Limb (tissue), 2 donors: ENCODE measurements around the gene BIRC6.
A peak's percentile ranks its signal among the peaks of the same experiment; 100 is the strongest.
"Not testable (repeated sequence)": the region's sequence is repeated elsewhere in the genome, so short reads cannot be mapped to it uniquely, and the experiment has no call there.

ENCODE experiments used
- DNase-seq, 2 donors: peaks; one replicate each; pipeline ENCODE4 v3.0.0-alpha.2; 2016; ENCODE audit errors: extremely low spot score in 2 of 2

Gene BIRC6

GRCh38 chr2:32450851-32451250 is 94.0 kb downstream of the BIRC6 start:
- DNase-seq = no peak

GRCh38 chr2:32452338-32453064 is 95.7 kb downstream of the BIRC6 start:
- no peak for DNase-seq

DNA sequence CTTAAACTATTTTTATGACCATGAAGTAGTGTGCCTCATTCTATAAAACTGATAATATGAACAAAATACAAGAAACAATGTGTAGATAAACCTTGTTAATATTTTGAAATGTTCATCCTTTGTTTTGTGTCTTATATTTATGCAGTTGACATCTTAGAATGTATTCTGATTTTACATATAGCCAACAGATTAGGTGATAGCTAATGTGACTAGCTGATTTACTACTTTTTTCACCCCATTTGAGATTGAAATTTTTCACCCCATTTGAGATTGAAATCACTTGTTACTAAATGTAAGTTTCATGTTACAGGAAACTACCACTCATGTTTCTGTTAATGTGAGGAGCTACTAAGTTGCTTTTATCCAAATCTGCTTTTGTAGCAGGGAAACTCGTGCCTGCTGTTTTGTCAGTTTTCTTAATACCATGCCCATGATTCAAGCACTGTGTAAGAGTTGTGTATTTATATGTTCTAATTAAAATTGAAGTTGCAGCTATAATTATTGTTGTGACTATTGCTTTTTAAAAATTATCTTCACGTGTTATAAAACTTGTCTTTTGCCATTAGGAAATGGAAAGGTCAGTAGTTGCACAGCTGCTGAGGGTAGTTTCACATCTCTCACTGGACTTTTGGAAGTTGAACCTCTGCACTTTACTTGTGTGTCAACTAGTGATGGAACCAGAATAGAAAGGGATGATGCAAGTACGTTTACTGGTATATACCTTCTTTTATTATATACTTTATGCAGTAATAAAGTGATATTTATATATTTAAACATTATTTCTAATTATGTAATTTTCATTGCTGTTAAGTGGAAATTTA is 96.6 kb downstream of the BIRC6 start:
- no peak for DNase-seq

GRCh38 chr2:32455816-32456215 is 99.0 kb downstream of the BIRC6 start:
- DNase-seq = no peak

DNA sequence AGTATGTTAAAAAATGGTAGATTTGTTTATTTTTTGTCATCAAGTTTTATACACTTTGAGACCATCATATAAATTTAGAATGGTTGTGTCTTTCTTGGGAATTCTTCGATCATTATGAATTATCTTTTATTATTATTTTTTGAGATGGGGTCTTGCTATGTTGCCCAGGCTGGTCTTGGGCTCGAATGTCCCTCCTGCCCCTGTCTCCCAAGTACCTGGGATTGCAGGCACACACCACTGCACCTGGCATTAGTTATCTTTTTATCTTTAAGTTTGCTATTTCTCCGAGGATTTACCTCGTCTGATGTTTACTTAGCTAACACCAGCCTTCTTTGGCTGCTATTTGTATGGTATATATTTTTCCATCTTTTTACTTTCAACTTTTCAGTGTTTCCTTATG is 100.0 kb downstream of the BIRC6 start:
- no peak for DNase-seq

DNA sequence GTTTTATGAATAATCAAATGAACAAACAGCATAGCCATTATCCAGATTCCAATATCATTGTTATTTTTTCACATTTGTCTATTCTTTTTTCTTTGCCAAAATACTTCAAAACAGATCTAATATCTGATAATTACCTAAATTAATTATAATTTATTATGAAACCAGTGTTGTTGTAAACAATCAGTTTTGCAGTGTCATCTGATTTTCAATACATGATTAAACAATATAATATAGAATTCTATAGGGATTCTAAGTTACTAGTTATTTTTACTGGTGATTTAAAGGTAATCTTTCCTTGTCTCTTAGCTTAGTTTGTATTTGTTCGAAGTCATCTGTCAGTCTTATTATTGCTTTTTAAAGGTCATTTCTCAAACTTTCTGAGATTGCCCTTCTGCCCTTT is 101.0 kb downstream of the BIRC6 start:
- DNase-seq = no peak

GRCh38 chr2:32460861-32461260 is 104.0 kb downstream of the BIRC6 start:
- DNase-seq = not testable (repeated sequence)

- DNase-seq = no peak
These were observed 106.3 kb downstream of the BIRC6 start for GRCh38 chr2:32463110-32463509.

- DNase-seq = peak in 1 of 2 donors; percentile 23
These were observed 107.6 kb downstream of the BIRC6 start for GRCh38 chr2:32464431-32464830.

DNA sequence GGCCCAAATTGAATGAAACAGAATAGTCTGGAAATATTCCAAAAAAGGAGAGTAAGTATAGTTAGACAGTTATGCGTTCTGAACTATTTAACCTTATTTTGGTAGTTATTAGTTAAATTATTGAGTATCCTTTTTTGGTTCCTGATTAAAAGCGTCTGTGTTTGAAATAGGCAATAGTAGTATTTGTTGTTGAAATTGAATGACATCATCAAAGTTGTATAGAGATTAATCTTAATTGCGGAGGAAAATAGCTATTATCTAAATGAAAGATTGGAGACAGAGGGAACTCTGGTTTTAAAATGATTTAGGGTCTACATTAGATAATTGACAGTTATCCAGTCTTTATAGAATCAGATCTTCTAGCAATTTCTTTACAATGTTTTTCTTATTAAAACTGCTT is 115.8 kb downstream of the BIRC6 start:
- no peak for DNase-seq

GRCh38 chr2:32474381-32474780 is 117.6 kb downstream of the BIRC6 start:
- no peak for DNase-seq

GRCh38 chr2:32478889-32479620 is 122.2 kb downstream of the BIRC6 start:
- DNase-seq = no peak

DNA sequence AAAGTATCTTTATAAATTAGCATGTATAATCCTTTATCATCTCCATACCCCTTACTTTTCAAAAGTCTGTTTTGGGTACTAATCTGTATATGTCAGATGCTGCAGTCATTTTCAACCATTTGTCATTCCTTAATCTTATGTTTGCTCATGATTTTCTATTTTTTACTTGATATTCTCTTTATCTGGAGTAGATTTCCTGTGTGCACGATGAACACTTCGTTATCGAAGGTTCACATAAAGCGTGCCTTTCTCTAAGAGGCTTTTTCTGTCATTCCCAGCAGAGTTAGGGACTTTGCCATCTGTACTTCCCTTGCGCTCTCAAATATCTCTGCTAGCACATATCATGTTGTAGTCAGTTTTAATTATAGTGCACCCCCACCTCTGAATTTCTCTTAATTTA is 123.2 kb downstream of the BIRC6 start:
- DNase-seq = no peak

DNA sequence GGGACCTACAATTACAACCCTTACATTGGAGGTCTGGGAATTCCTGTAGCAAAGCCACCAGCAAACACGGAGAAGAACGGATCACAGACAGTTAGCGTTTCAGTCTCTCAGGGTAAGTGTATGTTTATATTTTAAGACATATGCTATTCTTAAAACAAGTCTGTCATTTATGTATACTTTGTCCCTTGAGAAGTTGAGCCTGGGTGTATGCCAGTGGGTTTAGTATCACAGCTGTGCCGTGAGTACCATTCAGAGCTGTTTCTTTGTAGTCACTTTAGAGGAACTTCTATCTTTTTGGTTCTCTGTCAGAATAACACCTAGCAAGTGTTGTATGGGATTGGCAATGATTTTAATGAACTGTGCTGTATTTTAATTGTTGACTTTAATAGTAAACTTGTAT is 125.6 kb downstream of the BIRC6 start:
- DNase-seq = no peak

DNA sequence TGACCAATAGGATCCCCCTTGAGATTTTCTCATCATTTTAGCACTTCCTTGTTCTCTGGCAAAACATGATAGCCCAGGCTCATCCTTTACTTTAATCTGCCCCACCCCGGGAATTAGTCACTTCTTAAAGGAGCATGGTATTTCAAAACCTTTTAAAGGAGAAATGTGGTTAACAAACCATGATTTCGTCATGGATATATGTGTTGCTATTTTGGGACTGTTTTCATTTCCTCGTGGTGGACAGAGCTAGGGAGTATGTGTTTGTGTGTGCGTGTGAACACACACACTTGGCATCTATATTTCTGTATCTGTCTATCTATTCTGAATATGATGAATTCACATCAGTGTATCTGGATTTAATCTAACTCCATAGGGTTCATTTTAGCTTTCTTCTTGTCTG is 128.1 kb downstream of the BIRC6 start:
- DNase-seq = peak in 1 of 2 donors; percentile 53

DNA sequence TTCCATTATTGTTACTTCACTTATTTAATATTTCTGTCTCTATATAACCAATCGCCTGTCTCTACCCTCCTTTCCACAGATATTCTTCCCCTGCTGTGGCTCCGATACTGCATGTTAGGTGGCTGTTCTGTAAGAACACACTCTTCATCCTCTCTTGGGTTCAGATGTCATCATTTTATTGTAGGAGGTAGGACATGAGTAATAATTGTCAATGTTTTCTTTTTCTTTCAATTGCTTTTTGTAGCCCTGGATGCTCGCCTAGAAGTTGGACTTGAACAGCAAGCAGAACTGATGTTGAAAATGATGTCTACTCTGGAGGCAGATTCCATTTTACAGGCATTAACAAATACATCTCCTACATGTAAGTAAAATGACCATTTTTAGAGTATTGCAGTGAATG is 128.6 kb downstream of the BIRC6 start:
- no peak for DNase-seq

DNA sequence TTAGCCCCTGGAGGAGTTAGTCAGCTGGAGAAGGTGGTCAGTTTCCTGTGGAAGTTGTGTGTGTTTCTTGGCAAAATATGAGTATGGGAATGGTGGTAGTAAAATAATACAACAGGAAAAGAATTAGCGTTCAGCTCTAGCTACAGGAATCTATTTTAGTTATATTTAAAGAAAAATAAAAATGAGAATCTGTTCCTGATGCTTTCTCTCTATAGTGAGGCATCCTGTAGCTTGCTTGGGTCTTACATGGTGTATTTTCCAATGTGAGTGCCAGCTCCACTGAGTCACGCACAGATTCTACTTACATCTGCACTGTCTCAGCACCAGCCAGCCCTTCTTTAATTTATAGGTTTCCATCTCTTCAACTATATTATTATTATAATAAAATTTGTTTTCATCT is 132.2 kb downstream of the BIRC6 start:
- DNase-seq = no peak

GRCh38 chr2:32491346-32491745 is 134.5 kb downstream of the BIRC6 start:
- DNase-seq = no peak

DNA sequence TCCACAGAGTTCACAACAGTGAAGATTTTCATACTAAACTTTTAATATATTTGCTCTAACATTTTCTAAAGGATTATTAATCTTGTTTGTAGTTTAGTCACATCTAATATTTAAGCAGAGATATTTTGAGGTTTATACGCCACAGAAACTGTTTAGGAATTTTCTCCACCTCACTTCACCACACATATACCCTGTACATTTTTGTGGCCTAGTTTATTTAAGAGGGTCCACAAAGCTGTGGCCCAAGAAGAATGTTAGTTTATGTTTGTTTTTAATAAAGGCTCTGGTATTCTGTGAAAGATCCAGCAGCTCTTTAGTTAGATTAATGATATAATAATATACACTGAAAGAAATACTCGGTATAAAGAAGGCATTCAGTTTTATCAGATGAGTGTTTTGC is 138.3 kb downstream of the BIRC6 start:
- DNase-seq = no peak

- DNase-seq = no peak
These were observed 139.8 kb downstream of the BIRC6 start for GRCh38 chr2:32496662-32497061.

DNA sequence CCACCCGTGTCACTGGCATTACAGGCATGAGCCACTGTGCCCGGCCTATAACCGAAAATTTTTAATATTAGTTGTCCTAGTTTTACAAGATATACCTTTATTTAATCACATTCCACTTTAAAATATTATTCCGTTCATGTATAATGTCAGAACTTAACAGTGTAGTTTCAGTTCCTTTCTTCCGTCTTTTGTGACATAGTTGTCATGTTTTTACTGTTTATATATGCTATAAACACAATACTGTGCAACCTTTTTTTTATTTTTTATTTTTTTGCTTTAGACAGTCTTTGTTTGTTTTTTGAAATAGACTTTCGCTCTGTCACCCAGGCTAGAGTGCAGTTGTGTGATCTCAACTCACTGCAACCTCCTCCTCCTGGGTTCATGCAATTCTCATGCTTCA is 141.5 kb downstream of the BIRC6 start:
- no peak for DNase-seq

GRCh38 chr2:32502941-32503340 is 146.1 kb downstream of the BIRC6 start:
- DNase-seq = no peak
